ENCODE results near the gene KRT7. TPM values are rescaled to one million over a fixed set of nuclear protein-coding genes. Genes with fewer than 3 reads are reported as not detected.

Gene KRT7
- total and polyA plus RNA-seq, 9 of the 15 experiments (the other 6 are each of a cell fraction or from before 2014, with no cell fraction given), result 1.4 TPM; not detected in 8

GRCh38 chr12:52270541-52271070 is 37.6 kb downstream of the KRT7 start (continued):
- TF ChIP-seq UBTF (IDR thresholded peaks at IDR 0.05; ENCODE audit: borderline replicate concordance in 1 of 2, low read depth in 2 of 2, low read length in 2 of 2) (no peak), RCOR1 (IDR thresholded peaks at IDR 0.05; ENCODE audit: borderline replicate concordance in 1 of 2, low read depth in 2 of 2, low read length in 2 of 2) (no peak), CTCF (IDR thresholded peaks at IDR 0.05 in 2 of 3, conservative IDR thresholded peaks at IDR 0.05 in 1 of 3; ENCODE audit: insufficient read depth in 2 of 3, low read depth in 1 of 3, low read length in 3 of 3) (no peak), MTA1 (IDR thresholded peaks at IDR 0.05; ENCODE audit: borderline replicate concordance) (no peak), MLX (CRISPR knock-in tag; conservative IDR thresholded peaks at IDR 0.05) (no peak), JUN (IDR thresholded peaks at IDR 0.05; ENCODE audit: borderline replicate concordance, low read depth, low read length) (no peak), JUN (CRISPR knock-in tag; IDR thresholded peaks at IDR 0.05; ENCODE audit: borderline replicate concordance) (no peak), JUND (IDR thresholded peaks at IDR 0.05; ENCODE audit: borderline replicate concordance, low read depth, low read length) (no peak), JUND (tag; IDR thresholded peaks at IDR 0.05; ENCODE audit: borderline replicate concordance, low read depth, low read length) (no peak), CSDE1 (IDR thresholded peaks at IDR 0.05) (no peak), TEAD2 (tag; IDR thresholded peaks at IDR 0.05) (no peak)

Data from K562 (cell line).